Activated CD8-positive, alpha-beta memory T cell treated with anti-CD3 and anti-CD28 coated beads for 24 hours (primary cell): ENCODE data around the gene PSME2.
"Not testable (repeated sequence)": the region's sequence is repeated elsewhere in the genome, so short reads cannot be mapped to it uniquely, and the experiment has no call there.

Experiments
- DNase-seq: peaks from one replicate; pipeline ENCODE4 v3.0.0-alpha.2; 2020

PSME2 gene

DNA sequence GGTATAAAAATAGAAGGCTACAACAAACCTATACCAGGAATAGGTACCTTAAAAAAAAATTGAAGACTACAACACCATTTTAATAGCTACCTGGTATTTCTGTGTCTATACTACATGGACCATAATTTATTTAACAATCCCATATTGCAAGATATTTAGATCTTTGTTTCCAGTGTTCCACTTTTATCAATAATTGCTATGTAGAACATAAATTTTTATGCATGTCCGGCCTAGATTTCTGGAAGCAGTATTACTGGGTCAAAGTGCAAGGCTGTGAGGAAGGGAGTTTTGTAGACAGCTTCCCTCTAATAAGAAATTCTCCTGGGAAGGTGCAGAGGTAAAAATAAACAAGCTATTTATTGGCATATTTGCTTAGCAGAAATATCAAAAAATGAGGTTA, 35.9 kb downstream of the PSME2 start:
- no peak for DNase-seq

DNA sequence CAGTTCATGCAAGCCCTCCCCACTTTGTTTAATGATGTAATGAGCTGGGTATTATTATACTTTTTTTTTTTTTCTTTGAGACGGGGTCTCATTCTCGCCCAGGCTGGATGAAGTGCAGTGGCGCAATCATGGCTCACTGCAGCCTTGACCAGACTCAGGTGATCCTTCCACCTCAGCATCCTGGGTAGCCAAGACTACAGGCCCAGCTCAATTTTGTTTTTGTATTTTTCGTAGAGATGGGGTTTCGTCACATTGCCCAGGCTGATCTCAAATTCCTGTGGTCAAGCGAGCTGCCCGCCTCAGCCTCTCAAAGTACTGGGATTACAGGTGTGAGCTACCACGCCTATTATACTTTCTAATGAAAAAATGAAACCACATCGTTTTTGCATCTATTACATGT, 36.4 kb downstream of the PSME2 start:
- no peak for DNase-seq

DNA sequence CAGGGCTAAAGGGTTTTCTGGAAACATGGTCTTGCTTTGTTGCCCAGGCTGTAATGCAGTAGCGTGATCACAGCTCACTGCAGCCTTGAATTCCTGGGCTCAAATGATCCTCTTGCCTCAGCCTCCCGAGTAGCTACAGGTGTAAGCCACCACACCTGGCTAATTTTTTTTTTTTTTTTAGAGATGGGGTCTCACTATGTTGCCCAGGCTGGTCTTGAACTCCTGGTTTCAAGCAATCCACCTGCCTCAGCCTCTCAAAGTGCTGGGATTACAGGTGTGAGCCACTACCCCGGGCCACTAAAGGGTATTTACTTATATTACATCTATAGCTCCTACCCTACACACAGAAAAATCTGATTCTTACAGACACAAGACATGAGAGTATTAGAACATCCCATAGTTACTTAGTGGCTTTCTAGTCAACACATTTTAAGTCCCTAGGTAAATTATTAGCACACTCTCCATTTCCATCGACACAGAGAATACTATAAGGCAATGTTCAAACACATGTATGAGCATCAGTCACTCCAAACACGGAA, 38.0 kb downstream of the PSME2 start:
- no peak for DNase-seq

DNA sequence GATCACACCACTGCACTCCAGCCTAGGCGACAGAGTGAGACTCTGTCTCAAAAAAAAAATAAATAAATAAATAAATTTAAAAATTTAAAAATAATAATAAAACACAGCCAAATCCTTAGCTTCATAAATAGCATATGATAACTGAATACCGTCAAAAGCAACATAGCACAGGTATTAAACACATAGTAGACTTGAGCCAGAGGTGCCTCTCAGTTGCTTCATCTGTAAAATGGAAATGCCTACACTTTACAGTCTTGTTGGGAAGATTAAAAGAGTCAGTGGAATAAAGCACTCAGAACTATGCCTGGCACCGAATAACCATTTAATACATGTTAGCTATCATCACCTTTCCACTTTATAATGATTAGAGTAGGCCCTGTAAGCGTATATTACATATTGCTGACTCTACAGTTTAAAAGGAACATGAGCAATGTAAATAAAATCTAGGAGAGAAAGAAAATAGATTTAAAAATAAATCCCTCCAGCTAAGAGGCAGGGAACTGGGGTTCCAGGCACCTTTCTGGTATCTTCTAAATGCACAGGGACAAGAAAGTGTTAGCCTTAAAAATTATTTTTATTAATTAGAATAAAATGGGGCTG, 39.6 kb downstream of the PSME2 start:
- DNase-seq = no peak

DNA sequence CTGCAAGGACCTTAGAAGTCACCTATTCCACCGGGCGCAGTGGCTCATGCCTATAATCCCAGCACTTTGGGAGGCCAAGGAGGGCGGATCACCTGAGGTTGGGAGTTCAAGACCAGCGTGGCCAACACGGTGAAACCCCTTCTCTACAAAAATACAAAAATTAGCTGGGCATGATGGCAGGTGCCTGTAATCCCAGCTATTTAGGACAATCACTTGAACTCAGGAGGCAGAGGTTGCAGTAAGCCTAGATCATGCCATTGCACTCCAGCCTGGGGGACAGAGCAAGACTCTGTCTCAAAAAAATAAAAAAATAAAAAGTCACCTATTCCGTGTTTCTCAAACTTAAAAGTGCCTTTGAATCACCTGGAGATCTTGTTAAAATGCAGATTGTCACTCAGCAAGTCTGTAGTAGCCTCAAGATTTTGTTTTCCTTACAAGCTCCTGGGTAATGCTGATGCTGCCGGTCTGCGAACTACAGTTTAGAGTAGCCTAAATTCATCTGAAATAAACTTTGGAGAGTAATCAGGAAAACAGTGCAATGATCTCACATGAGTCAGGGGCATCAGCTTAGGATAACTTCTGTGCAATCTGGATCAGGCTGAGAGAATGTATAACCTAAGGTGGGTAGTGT, 40.7 kb downstream of the PSME2 start:
- DNase-seq = not testable (repeated sequence)

DNA sequence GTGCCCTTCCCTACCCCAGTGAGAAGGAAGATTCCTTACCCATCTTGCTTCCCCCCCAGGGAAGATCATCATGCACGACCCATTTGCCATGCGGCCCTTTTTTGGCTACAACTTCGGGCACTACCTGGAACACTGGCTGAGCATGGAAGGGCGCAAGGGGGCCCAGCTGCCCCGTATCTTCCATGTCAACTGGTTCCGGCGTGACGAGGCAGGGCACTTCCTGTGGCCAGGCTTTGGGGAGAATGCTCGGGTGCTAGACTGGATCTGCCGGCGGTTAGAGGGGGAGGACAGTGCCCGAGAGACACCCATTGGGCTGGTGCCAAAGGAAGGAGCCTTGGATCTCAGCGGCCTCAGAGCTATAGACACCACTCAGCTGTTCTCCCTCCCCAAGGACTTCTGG, 43.0 kb downstream of the PSME2 start:
- DNase-seq = no peak

DNA sequence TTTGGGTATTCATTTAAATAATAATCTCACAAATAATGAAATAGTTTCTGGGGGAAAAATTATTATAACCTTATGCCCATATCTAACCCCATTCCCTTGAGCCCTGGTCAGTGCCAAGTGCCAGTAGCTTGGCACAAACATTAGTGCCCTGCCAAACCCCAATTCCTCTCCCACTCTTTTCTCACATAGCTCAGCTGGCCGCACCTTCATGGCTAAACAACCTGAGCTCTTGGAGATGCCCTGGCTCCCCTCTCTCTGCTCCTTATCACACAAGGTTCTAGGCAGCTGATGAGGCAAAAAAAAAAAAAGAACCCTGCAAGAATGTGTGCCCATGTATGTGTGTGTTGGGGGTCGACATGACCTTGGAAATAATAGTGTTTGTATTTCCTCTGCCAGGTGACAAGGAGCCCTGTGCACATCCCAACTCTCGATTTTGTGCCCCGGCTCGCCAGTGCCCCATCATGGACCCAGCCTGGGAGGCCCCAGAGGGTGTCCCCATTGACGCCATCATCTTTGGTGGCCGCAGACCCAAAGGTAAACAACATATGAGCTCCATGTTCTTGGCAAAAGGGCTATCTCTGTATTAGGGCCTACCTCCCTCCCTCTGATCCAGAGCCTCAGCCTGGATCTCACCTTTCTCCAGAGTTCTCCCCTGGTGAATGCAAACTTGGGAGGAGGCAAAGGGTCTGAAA, 43.9 kb downstream of the PSME2 start:
- no peak for DNase-seq

DNA sequence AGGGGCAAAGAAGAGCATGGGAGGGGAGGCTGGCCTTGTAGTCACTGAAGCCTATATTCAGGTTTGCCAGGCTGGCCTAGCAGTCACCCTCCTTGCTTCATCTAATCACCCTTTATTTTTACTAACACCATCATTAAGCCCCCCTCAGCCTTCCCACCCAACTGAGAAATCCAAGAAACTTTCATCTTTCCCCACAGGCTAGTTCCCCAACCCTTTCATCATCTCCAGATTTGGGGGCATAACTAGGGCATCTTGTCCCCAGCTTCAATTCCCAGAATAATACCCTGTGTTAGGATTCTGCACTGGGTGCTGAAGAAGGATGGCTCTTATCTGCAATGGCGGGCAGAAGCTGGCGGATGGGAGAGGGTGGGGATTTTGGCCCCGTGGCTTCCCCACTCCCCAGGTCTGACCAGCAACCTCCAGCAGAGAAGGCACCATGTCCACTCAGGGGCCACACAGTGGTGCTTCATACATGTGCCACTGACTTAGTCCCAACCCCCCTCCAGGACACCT, 45.4 kb downstream of the PSME2 start:
- DNase-seq = no peak

DNA sequence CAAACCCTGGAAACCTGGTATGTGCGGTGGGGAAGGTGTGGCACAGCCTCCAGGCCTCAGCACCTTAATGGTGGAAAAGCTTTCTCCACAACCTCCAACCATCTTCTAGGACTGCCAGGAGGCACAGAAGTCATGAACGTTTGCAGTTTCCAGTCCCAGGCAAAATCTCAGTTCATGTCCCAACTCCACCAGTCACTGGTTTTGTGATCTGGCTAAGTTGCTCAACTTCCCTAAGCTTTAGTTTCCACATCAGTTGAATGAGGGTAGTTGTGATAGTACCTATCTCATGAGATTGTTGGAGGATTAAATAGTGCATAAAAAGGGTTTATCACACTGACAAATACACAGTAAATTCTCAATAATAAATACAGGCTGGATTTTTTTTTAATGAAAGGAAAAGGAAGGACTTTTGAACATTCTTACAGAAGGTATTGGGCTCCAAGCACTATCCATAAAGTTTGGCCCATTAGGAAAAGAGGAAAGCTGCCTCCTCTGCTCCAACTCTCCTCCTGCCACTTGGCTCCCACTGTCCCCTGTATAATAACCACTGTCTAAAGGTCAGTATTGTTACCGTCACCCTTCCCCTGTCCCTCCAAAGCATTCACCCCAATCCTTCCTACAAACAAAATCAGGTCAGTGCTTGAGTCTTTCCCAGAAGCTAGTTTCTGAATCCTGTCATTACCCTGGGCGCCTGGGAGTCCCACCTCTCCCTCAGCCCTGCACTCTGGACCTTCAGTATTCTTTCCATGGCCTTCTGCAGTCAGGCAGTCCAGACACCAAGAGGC, 46.0 kb downstream of the PSME2 start:
- DNase-seq = no peak

DNA sequence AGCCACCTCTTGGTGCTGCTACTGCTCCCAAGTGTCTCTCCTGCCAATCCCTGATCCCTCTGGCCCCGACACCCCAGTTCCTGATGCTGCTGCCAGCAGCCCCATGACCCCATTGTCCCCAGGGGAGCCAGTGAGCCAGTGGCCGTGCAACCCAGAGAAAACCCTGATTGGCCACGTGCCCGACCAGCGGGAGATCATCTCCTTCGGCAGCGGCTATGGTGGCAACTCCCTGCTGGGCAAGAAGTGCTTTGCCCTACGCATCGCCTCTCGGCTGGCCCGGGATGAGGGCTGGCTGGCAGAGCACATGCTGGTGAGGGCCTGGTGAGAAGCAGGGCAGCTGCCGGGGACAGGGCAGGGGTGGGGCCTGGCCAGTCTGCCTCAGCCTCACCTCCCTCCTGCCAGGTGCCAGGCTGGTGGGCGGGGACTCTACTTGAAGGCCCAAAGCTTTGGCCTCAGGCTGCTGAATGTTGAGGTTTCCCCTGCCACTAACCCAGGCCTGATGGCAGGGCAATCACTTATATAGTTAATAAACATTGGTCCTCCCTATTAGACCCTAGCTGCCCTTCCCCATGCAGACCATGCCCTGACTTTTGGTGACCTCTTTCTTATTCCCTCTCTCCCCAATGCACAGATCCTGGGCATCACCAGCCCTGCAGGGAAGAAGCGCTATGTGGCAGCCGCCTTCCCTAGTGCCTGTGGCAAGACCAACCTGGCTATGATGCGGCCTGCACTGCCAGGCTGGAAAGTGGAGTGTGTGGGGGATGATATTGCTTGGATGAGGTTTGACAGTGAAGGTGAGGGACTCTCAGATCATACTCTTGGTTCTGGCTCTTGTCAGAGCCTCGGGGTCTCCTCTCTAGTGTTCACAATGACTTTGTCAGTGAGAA, 47.2 kb downstream of the PSME2 start:
- no peak for DNase-seq

DNA sequence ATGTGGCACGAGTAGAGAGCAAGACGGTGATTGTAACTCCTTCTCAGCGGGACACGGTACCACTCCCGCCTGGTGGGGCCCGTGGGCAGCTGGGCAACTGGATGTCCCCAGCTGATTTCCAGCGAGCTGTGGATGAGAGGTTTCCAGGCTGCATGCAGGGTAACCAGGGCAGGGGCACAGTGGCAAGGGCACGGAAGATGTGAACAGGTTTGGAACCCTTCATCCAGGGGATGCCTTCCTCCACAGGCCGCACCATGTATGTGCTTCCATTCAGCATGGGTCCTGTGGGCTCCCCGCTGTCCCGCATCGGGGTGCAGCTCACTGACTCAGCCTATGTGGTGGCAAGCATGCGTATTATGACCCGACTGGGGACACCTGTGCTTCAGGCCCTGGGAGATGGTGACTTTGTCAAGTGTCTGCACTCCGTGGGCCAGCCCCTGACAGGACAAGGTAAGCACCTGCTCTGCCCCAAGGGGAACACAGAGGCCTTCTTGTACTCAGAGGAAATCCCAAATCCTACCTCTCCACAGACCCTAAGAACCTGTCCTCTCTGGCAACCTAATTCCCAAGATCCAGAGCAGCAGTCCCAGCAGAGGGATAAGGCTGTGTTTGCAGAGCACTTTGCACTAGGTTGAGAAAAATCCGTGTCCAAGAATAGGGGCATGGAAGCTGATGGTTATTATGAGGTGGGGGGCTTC, 48.0 kb downstream of the PSME2 start:
- no peak for DNase-seq

DNA sequence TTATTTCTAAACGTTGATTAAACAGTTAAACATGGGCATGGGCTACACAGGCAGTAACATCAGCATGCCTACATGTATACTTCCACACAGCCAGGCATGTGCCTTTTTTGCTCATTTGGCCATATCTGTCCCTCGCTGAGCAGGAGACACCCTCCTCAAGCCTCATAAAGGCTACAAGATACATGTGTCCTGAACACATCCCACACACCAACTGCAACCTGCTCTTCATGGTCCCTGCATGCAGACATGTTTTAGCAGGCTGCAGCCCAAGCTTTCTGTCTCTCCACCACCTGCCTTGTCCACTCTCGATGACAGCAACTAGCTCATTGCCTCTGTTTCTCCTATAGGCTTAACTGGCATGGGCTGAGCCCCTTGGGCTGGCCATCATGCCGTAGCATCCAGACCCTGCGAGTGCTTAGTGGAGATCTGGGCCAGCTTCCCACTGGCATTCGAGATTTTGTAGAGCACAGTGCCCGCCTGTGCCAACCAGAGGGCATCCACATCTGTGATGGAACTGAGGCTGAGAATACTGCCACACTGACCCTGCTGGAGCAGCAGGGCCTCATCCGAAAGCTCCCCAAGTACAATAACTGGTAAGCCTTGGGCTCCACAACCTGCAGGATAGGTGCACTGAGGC, 49.7 kb downstream of the PSME2 start:
- DNase-seq = no peak

DNA sequence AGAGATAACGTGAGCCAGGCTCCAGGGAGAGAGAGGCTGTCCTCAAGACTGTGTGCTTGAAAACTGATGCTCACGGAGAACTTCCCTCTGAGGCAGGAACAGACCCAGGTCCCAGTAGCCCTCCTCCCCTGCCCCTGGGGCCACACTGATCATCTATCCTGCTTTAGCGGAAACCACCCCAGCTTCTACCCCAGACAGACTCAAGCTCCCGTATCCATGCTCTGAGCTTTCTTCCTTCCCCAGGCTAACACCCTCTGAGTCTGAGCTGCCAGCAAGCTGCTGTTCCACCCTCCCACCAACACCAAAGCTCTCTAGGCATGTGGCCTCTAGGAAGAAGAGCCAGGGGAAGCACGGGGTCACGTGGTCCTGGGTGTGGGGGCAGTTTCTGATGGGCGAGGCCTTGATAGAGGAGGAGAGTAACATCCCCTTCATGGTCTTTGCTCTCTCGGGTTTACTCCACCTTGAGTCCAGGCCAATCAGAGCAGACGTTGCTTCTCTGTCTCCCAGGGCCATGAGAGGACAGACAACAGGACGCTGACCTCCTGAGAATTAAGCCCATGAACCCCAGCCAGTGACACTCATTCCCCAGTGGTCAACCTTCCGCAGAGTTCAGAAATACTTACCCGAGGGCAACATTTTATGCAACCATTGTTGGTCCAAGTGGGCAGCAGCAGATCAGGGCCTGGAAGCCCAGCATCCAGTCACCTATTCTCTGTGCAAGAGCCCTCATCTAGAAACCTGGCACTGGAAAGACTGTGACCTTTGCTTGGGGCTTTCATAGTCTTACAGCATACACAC, 50.9 kb downstream of the PSME2 start:
- DNase-seq = peak; percentile 85

DNA sequence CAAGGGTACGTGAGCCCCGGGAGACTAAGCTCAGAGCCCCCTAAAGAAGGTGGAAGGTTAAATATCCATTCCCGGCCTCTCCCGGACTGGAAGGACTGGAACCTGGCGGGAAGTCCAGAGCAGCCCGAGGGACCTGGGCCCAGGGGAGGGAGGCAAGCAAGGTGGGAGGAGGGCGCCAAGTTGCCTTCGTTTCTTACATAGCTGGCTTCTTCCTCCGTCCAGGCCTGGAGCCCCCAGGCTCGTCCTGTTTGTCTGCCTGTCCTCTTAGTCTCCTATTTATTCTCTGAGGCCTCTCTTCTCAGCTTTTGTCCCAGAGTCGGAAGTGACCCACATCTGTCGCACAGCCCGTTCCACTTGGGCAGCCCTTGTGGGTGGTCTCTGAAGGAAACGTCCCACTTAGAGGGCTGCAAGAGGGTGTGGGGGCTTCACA, 51.6 kb downstream of the PSME2 start:
- peak; percentile 76 for DNase-seq

DNA sequence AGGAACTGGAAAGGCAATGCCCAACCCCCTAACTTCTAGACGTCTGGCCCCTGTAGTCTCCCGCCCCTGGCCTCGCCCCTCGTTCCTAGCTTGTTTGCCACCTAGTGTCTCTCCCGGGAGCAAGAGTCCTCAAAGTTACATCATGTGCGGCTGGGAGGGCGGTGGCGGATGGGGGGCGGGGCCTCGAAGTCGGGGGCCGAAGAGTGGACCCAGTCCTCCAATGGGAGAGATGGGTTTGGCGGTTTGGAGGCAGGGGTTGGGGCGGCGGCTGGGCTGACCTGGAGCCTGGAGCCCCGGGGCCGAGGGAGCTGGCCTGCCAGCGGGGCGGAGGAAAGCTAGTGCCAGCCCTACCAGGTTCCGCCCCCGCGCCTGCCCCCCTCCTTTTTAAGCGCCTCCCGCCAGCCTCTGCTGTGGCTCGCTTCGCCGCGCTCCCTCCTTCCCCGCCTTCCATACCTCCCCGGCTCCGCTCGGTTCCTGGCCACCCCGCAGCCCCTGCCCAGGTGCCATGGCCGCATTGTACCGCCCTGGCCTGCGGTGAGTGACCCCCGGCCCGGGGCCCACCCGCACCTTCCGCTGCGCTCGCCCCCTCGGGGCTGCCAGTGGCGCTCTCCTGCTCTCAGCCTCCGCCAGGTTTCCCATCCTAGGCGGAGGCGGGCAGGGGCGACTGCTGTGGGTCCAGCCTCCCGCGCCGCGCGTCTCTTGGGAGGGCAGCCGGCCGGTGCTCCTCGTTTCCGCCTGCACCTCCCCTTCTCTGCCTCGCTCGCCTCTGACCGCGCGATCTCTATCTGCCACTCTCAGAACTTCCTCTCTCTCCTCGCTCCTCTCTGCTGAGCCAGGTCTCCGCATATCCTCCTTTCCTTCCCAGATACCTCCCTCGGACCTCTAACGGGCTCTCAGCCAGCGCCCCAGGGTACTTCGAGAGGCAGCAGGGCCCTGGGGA, 52.2 kb downstream of the PSME2 start, which contains the start of gene PCK2:
TSS of gene PCK2 (plus strand) at position 411 of the 940 bp plus-strand sequence. CDS start at position 506, 95 bp downstream.
- DNase-seq = peak; percentile 95
